CD4-positive, alpha-beta T cell (primary cell): ENCODE data around the gene CHD5. TPM values are rescaled to one million over a fixed set of nuclear protein-coding genes. Genes with fewer than 3 reads are reported as not detected.

Experiments
- ATAC-seq: fragments of 200-7000 bp; cut with Tn5 transposase; one replicate; pipeline ENCODE4 v1.10.0; 2022; ENCODE audit warnings: mild to moderate bottlenecking; ENCODE audit not compliant: poor library complexity
- CTCF ChIA-PET: fragments of 350-600 bp; sonication (Branson Sonifier 250); formaldehyde crosslinking; loops from one replicate; lab custom pipeline; 2021; ENCODE audit warnings: antibody characterized with exemption, inconsistent platforms; lab: Charles Lee
- POLR2A ChIA-PET: fragments of 350-600 bp; sonication (Branson Sonifier 250); formaldehyde crosslinking; loops from one replicate; lab custom pipeline; 2021; ENCODE audit warnings: antibody characterized with exemption, inconsistent platforms; lab: Charles Lee
- DNase-seq, 14 experiments: peaks; one replicate each; pipeline ENCODE4 v3.0.0-alpha.2; 2013 to 2020; ENCODE audit warnings: mixed read lengths in 2 of 14
- H3K27ac ChIP-seq, 2 donors: one replicate each; pipeline versions ENCODE4 v1.5.1 to v1.7.0; 2013; ENCODE audit warnings: low read length in 2 of 2, low read depth in 1 of 2, mild to moderate bottlenecking in 1 of 2
- H3K27me3 ChIP-seq, 2 experiments: 1 replicate in 1 of 2; 2 replicates in 1 of 2; pipeline versions ENCODE4 v1.6.1 to v1.7.0; 2013; ENCODE audit warnings: low read length in 2 of 2, control low read depth in 1 of 2, mild to moderate bottlenecking in 1 of 2, moderate library complexity in 1 of 2; ENCODE audit not compliant: insufficient read depth in 2 of 2, control insufficient read depth in 1 of 2
- H3K36me3 ChIP-seq: one replicate; pipeline ENCODE4 v1.6.1; 2013; ENCODE audit warnings: low read length, control low read depth; ENCODE audit not compliant: insufficient read depth
- H3K4me1 ChIP-seq: one replicate; pipeline ENCODE4 v1.6.1; 2013; ENCODE audit warnings: low read length, control low read depth; ENCODE audit not compliant: insufficient read depth
- H3K4me3 ChIP-seq: one replicate; pipeline ENCODE4 v1.5.1; 2013; ENCODE audit warnings: mild to moderate bottlenecking, low read length, moderate library complexity
- H3K9me3 ChIP-seq, 2 experiments: 1 replicate in 1 of 2; 2 replicates in 1 of 2; pipeline versions ENCODE4 v1.6.1 to v1.7.0; 2013; ENCODE audit warnings: low read length in 2 of 2, mild to moderate bottlenecking in 2 of 2, control low read depth in 1 of 2, moderate library complexity in 1 of 2; ENCODE audit not compliant: control insufficient read depth in 1 of 2, insufficient read depth in 1 of 2
- H3K27ac Mint-ChIP-seq: one replicate; pipeline ENCODE4 v1.8.0; 2020; ENCODE audit warnings: mixed read lengths
- H3K27me3 Mint-ChIP-seq: one replicate; pipeline ENCODE4 v1.8.0; 2021; ENCODE audit warnings: mixed read lengths
- H3K36me3 Mint-ChIP-seq: one replicate; pipeline ENCODE4 v1.8.0; 2021; ENCODE audit warnings: low read depth, mixed read lengths
- H3K4me1 Mint-ChIP-seq: one replicate; pipeline ENCODE4 v1.8.0; 2021; ENCODE audit warnings: low read depth, mixed read lengths
- H3K4me3 Mint-ChIP-seq: one replicate; pipeline ENCODE4 v1.8.0; 2020; ENCODE audit warnings: mild to moderate bottlenecking, mixed read lengths
- H3K9me3 Mint-ChIP-seq: one replicate; pipeline ENCODE4 v1.8.0; 2020; ENCODE audit warnings: mixed read lengths
- intact Hi-C, 2 experiments: fragments of 100-400 bp; cut with DNase I in 1 of 2; cut with micrococcal nuclease in 1 of 2; formaldehyde crosslinking; loops; one replicate each; pipeline versions ENCODE4 v1.15.1 to v1.9.0; 2023 to 2025; cut with DNase I, micrococcal nuclease
- total RNA-seq, 174 experiments: library from RNA in 2 of 174; stranded (reverse) in 2 of 174; gene quantifications; one replicate each; pipeline ENCODE4 v1.2.3 and lab custom pipeline; 2021 to 2026
- TF ChIP-seq, protein P1 (sequence below): fragments of 200-600 bp; IDR thresholded peaks from one replicate; pipeline ENCODE4 v1.8.0; 2022; ENCODE audit warnings: antibody characterized with exemption, mild to moderate bottlenecking

The CHD5 gene
- total RNA-seq, 2 experiments from 2014 or later: 0.25 to 0.34 TPM

DNA sequence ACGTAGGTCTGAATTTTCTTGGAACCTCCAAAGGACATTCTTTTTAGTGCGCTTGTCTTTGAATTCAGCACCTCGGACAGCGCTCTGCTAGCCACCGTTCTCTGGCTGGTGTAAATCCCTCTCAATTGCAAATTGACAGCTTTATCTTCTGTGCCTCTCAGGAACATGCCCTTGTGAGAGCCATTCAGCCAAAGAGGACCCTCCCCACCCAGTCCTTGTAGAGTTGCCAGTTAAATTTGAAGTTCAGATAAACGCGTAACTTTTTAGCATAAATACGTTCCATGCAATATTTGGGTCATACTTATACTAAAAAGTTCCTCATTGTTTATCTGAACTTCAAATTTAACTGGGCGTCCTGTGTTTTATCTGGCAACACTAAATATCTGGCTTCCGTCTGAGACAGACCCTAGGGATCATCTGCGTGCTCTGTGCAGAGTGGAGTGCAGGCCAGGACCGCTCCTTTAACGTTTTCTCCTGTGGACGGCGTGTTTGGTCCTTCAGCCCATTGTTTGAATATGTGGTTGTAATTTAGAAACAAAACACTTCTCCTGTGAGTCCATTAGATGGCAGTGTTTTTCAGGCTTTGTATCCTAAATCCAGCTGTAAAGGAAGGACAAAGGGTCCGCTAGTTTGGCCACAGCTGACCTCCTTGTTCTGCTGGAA, 127.4 kb downstream of the CHD5 start:
- H3K4me1 ChIP-seq: peaks cover 17% of the 10 kb centered on the region
- peak; percentile 24 to 72 (median 40) for DNase-seq
- Mint-ChIP-seq H3K27me3 (no peaks in the 10 kb centered on the region), H3K36me3 (peaks cover 48% of the 10 kb centered on the region), H3K4me1 (peaks cover 23% of the 10 kb centered on the region), H3K4me3 (no peak overlapping the region), H3K27ac (no peak overlapping the region), H3K9me3 (no peaks in the 10 kb centered on the region)
- peaks cover 50% of the 10 kb centered on the region for H3K36me3 ChIP-seq
- CTCF ChIA-PET: no interaction called here
- no peak for ATAC-seq
- H3K4me3 ChIP-seq: no peak overlapping the region
- peaks cover 0 to 4% of the 10 kb centered on the region in 2 experiments for H3K9me3 ChIP-seq
- H3K27me3 ChIP-seq: no peaks in the 10 kb centered on the region
- POLR2A ChIA-PET: no interaction called here
- intact Hi-C loops: loop anchor here in 1 of 2 experiments (2.0 kb wide), 1 partner anchor 192 kb away; the partner anchor contains the start of gene HES3
- TF ChIP-seq, protein P1, sequence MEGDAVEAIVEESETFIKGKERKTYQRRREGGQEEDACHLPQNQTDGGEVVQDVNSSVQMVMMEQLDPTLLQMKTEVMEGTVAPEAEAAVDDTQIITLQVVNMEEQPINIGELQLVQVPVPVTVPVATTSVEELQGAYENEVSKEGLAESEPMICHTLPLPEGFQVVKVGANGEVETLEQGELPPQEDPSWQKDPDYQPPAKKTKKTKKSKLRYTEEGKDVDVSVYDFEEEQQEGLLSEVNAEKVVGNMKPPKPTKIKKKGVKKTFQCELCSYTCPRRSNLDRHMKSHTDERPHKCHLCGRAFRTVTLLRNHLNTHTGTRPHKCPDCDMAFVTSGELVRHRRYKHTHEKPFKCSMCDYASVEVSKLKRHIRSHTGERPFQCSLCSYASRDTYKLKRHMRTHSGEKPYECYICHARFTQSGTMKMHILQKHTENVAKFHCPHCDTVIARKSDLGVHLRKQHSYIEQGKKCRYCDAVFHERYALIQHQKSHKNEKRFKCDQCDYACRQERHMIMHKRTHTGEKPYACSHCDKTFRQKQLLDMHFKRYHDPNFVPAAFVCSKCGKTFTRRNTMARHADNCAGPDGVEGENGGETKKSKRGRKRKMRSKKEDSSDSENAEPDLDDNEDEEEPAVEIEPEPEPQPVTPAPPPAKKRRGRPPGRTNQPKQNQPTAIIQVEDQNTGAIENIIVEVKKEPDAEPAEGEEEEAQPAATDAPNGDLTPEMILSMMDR: peak; percentile 29
- H3K27ac ChIP-seq: no peak overlapping the region

Other genes starting within 250 kb of the CHD5 start
- gene NPHP4, start 187.9 kb downstream of the CHD5 start, total RNA-seq: 1 to 10 TPM; 6.2 to 7.7 TPM
- 100 to 1,000 TPM; 147 to 155 TPM for gene KCNAB2, start 134.4 kb downstream of the CHD5 start, total RNA-seq
- gene RPL22, start 19.3 kb upstream of the CHD5 start, total RNA-seq: 100 to 1,000 TPM; 620 to 652 TPM
- gene RNF207, start 25.8 kb upstream of the CHD5 start, total RNA-seq: 1 to 10 TPM; 5.4 to 6.8 TPM
- gene ICMT, start 55.6 kb upstream of the CHD5 start, total RNA-seq: 1 to 10 TPM; 1.7 to 3.0 TPM
- not detected for gene HES3, start 63.9 kb upstream of the CHD5 start, total RNA-seq
- gene GPR153, start 80.8 kb upstream of the CHD5 start, total RNA-seq: under 1 TPM; 0.14 to 0.19 TPM
- 1 to 10 TPM; 5.3 to 5.4 TPM for gene ACOT7, start 213.4 kb upstream of the CHD5 start, total RNA-seq
- not detected for gene HES2, start 239.6 kb upstream of the CHD5 start, total RNA-seq
- gene ESPN, start 244.5 kb upstream of the CHD5 start, total RNA-seq: 1 to 10 TPM; 2.0 to 3.9 TPM